IMR-90 (cell line): Measurements from ENCODE around the gene SEMA5A.

Source experiments
- CHD1 ChIP-seq: IDR thresholded peaks from 2 replicates; pipeline ENCODE4 v1.6.1; 2012; ENCODE audit warnings: low read depth, low read length, improper control_type of control experiment
- CTCF ChIP-seq: conservative IDR thresholded peaks from 2 replicates; pipeline ENCODE4 v1.5.1; 2012; ENCODE audit warnings: mild to moderate bottlenecking, low read depth, low read length, improper control_type of control experiment
- MXI1 ChIP-seq: IDR thresholded peaks from 2 replicates; pipeline ENCODE4 v1.6.1; 2012; ENCODE audit warnings: low read depth, mild to moderate bottlenecking, low read length, moderate library complexity, borderline replicate concordance

GRCh38 chr5:9555961-9556360 is 10.1 kb upstream of the SEMA5A start:
- TF ChIP-seq CTCF (no peak), MXI1 (no peak), CHD1 (no peak)
